ENCODE results near the gene SLC12A6.

- TF ChIP-seq, protein P1, sequence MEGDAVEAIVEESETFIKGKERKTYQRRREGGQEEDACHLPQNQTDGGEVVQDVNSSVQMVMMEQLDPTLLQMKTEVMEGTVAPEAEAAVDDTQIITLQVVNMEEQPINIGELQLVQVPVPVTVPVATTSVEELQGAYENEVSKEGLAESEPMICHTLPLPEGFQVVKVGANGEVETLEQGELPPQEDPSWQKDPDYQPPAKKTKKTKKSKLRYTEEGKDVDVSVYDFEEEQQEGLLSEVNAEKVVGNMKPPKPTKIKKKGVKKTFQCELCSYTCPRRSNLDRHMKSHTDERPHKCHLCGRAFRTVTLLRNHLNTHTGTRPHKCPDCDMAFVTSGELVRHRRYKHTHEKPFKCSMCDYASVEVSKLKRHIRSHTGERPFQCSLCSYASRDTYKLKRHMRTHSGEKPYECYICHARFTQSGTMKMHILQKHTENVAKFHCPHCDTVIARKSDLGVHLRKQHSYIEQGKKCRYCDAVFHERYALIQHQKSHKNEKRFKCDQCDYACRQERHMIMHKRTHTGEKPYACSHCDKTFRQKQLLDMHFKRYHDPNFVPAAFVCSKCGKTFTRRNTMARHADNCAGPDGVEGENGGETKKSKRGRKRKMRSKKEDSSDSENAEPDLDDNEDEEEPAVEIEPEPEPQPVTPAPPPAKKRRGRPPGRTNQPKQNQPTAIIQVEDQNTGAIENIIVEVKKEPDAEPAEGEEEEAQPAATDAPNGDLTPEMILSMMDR (IDR thresholded peaks at IDR 0.05), result no peak
- TF ChIP-seq ZFX (IDR thresholded peaks at IDR 0.05; ENCODE audit: borderline replicate concordance), result no peak
Observed at GRCh38 chr15:34334672-34335071, 2.9 kb downstream of the SLC12A6 start.
